Activated CD4-positive, alpha-beta memory T cell treated with anti-CD3 and anti-CD28 coated beads, Interleukin-2, amount 10 ng/mL, durations not matched to agents 7 days and 5 days (primary cell): ENCODE data around the gene PREX1. TPM values are rescaled to one million over a fixed set of nuclear protein-coding genes. Genes with fewer than 3 reads are reported as not detected.
"Not testable (repeated sequence)": the region's sequence is repeated elsewhere in the genome, so short reads cannot be mapped to it uniquely, and the experiment has no call there.

Experiments
- CTCF ChIA-PET: fragments of 350-600 bp; sonication (Branson Sonifier 250); formaldehyde crosslinking; loops from one replicate; lab custom pipeline; 2021; ENCODE audit warnings: antibody characterized with exemption, inconsistent platforms; lab: Charles Lee
- POLR2A ChIA-PET: fragments of 350-600 bp; sonication (Branson Sonifier 250); formaldehyde crosslinking; loops from one replicate; lab custom pipeline; 2021; ENCODE audit warnings: antibody characterized with exemption; lab: Charles Lee
- DNase-seq: peaks from one replicate; pipeline ENCODE4 v3.0.0-alpha.2; 2020
- H3K27ac Mint-ChIP-seq: one replicate; pipeline ENCODE4 v1.8.0; 2021; ENCODE audit warnings: mild to moderate bottlenecking, mixed read lengths
- H3K27me3 Mint-ChIP-seq: one replicate; pipeline ENCODE4 v1.8.0; 2021; ENCODE audit warnings: mixed read lengths
- H3K36me3 Mint-ChIP-seq: one replicate; pipeline ENCODE4 v1.8.0; 2021; ENCODE audit warnings: low read depth, mixed read lengths
- H3K4me1 Mint-ChIP-seq: one replicate; pipeline ENCODE4 v1.8.0; 2021; ENCODE audit warnings: mixed read lengths
- H3K4me3 Mint-ChIP-seq: one replicate; pipeline ENCODE4 v1.8.0; 2021; ENCODE audit warnings: mild to moderate bottlenecking, mixed read lengths
- H3K9me3 Mint-ChIP-seq: one replicate; pipeline ENCODE4 v1.8.0; 2021; ENCODE audit warnings: mixed read lengths
- total RNA-seq, 2 experiments: library from RNA; stranded (reverse); gene quantifications; one replicate each; pipeline ENCODE4 v1.2.3, GENCODE V29; 2021

PREX1 gene, protein sequence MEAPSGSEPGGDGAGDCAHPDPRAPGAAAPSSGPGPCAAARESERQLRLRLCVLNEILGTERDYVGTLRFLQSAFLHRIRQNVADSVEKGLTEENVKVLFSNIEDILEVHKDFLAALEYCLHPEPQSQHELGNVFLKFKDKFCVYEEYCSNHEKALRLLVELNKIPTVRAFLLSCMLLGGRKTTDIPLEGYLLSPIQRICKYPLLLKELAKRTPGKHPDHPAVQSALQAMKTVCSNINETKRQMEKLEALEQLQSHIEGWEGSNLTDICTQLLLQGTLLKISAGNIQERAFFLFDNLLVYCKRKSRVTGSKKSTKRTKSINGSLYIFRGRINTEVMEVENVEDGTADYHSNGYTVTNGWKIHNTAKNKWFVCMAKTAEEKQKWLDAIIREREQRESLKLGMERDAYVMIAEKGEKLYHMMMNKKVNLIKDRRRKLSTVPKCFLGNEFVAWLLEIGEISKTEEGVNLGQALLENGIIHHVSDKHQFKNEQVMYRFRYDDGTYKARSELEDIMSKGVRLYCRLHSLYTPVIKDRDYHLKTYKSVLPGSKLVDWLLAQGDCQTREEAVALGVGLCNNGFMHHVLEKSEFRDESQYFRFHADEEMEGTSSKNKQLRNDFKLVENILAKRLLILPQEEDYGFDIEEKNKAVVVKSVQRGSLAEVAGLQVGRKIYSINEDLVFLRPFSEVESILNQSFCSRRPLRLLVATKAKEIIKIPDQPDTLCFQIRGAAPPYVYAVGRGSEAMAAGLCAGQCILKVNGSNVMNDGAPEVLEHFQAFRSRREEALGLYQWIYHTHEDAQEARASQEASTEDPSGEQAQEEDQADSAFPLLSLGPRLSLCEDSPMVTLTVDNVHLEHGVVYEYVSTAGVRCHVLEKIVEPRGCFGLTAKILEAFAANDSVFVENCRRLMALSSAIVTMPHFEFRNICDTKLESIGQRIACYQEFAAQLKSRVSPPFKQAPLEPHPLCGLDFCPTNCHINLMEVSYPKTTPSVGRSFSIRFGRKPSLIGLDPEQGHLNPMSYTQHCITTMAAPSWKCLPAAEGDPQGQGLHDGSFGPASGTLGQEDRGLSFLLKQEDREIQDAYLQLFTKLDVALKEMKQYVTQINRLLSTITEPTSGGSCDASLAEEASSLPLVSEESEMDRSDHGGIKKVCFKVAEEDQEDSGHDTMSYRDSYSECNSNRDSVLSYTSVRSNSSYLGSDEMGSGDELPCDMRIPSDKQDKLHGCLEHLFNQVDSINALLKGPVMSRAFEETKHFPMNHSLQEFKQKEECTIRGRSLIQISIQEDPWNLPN (N-terminal part only)
- 100 to 1,000 TPM; 158 to 160 TPM for total RNA-seq

GRCh38 chr20:48827855-48828733, at the start of gene PREX1:
Gene PREX1, minus strand, starts transcription at chr20:48827999. Its CDS starts 139 bp downstream, at chr20:48827860.
- Mint-ChIP-seq H3K36me3 (peaks cover 36% of the 10 kb centered on the region), H3K27ac (peak within 1 kb of the TSS; percentile 97), H3K4me1 (peaks cover 13% of the 10 kb centered on the region), H3K27me3 (peaks cover 5% of the 10 kb centered on the region), H3K9me3 (no peaks in the 10 kb centered on the region), H3K4me3 (peak within 1 kb of the TSS; percentile 98)
- POLR2A ChIA-PET, result interaction anchor here (0.7 to 4.8 kb wide), 12 partner anchors 10 to 218 kb away, joined by 3 to 33 read pairs (median 5); partner anchors contain the start of genes ARFGEF2 and CSE1L
- CTCF ChIA-PET, result interaction anchor here (1.2 to 1.9 kb wide), 4 partner anchors 49 to 171 kb away, joined by 3 to 8 read pairs (median 6); no protein-coding TSS in a partner anchor
- peak; percentile 87 for DNase-seq

DNA sequence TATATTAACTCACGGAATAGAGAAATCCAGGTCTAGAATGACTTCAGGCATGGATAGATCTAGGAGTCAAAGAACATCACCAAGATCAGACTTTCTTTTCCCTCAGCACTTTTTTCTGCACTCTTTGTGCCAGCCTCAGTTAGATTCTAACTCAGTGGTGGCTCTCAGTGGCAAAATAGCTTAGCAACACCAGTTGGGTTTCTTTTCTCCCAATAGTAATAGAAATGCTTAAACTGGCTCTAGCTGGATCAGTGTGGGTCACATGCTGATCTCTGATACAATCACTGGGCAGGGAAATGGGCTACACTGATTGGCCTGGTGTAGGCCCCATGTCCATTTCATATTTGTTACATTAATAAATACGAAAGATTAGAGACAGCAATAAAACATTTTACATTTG, 49.5 kb upstream of the PREX1 start:
- DNase-seq, result no peak
- H3K27ac Mint-ChIP-seq, result no peak overlapping the region
- no peak overlapping the region for H3K4me3 Mint-ChIP-seq
- no peaks in the 10 kb centered on the region for H3K27me3 Mint-ChIP-seq
- ChIA-PET POLR2A (interaction anchor here (0.7 to 1.3 kb wide), 3 partner anchors 49 to 220 kb away, joined by 3 to 4 read pairs (median 3); partner anchors contain the start of gene PREX1), CTCF (interaction anchor here (0.7 to 7.1 kb wide), 9 partner anchors 9 to 220 kb away, joined by 3 to 62 read pairs (median 4); no protein-coding TSS in a partner anchor)
- peaks cover 4% of the 10 kb centered on the region for H3K36me3 Mint-ChIP-seq
- peaks cover 21% of the 10 kb centered on the region for H3K4me1 Mint-ChIP-seq
- no peaks in the 10 kb centered on the region for H3K9me3 Mint-ChIP-seq

- Mint-ChIP-seq H3K9me3 (peaks cover 2% of the 10 kb centered on the region), H3K4me1 (peaks cover 24% of the 10 kb centered on the region), H3K27ac (no peak overlapping the region), H3K36me3 (peaks cover 4% of the 10 kb centered on the region), H3K27me3 (no peaks in the 10 kb centered on the region), H3K4me3 (no peak overlapping the region)
- CTCF ChIA-PET, result interaction anchor here (0.8 to 7.1 kb wide), 5 partner anchors 29 to 240 kb away, joined by 3 to 62 read pairs (median 8); no protein-coding TSS in a partner anchor
- POLR2A ChIA-PET, result interaction anchor here (1.0 to 1.5 kb wide), 2 partner anchors 46 to 126 kb away, joined by 3 to 4 read pairs; partner anchors contain the start of gene ARFGEF2
- no peak for DNase-seq
These were observed 48.1 kb upstream of the PREX1 start for GRCh38 chr20:48875914-48876240.

- H3K36me3 Mint-ChIP-seq, result peaks cover 4% of the 10 kb centered on the region
- ChIA-PET POLR2A (interaction anchor here (1.5 kb wide), 1 partner anchor 46 kb away, joined by 4 read pairs; the partner anchor contains the start of gene ARFGEF2), CTCF (interaction anchor here (0.8 to 7.1 kb wide), 3 partner anchors 30 to 218 kb away, joined by 3 to 62 read pairs (median 9); no protein-coding TSS in a partner anchor)
- no peaks in the 10 kb centered on the region for H3K27me3 Mint-ChIP-seq
- no peak overlapping the region for H3K4me3 Mint-ChIP-seq
- H3K9me3 Mint-ChIP-seq, result peaks cover 2% of the 10 kb centered on the region
- peaks cover 24% of the 10 kb centered on the region for H3K4me1 Mint-ChIP-seq
- H3K27ac Mint-ChIP-seq, result no peak overlapping the region
- DNase-seq, result no peak
These were observed 47.6 kb upstream of the PREX1 start for GRCh38 chr20:48875233-48875913.

GRCh38 chr20:48869442-48869841, 41.6 kb upstream of the PREX1 start:
- H3K9me3 Mint-ChIP-seq, POLR2A ChIA-PET, DNase-seq, H3K4me3 Mint-ChIP-seq, H3K27ac Mint-ChIP-seq, H3K36me3 Mint-ChIP-seq: not testable (repeated sequence)
- peaks cover 12% of the 10 kb centered on the region for H3K4me1 Mint-ChIP-seq
- peaks cover 12% of the 10 kb centered on the region for H3K27me3 Mint-ChIP-seq
- CTCF ChIA-PET, result interaction anchor here (1.8 kb wide), 1 partner anchor 212 kb away, joined by 4 read pairs; no protein-coding TSS in a partner anchor

DNA sequence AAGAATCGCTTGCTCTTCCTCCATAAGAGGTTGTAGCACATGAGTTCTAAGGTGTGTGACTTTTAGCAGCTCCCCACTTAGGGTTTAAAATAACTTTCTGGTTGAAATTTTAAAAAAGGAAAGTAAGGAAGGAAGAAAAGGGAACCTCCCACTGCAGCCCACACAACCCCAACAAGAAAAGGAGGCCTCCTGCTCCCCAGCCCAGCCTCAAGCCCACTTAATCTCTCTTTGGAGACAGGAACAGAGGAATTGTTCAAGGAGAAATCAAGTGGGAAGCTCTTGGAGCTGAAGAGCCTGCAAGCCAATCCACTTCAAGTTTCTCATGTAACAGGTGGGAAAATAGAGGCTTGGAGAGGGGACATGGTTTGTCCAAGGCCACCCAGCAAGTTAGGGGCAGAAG, 39.1 kb upstream of the PREX1 start:
- Mint-ChIP-seq H3K9me3 (no peaks in the 10 kb centered on the region), H3K36me3 (peaks cover 2% of the 10 kb centered on the region), H3K4me3 (no peak overlapping the region), H3K27ac (no peak overlapping the region), H3K4me1 (peaks cover 5% of the 10 kb centered on the region), H3K27me3 (peaks cover 13% of the 10 kb centered on the region)
- POLR2A ChIA-PET, result interaction anchor here (0.7 kb wide), 1 partner anchor 34 kb away, joined by 3 read pairs; no protein-coding TSS in a partner anchor
- no peak for DNase-seq
- CTCF ChIA-PET, result interaction anchor here (1.4 kb wide), 1 partner anchor 209 kb away, joined by 4 read pairs; no protein-coding TSS in a partner anchor

- ChIA-PET CTCF (interaction anchor here (0.9 to 1.5 kb wide), 2 partner anchors 204 to 207 kb away, joined by 3 to 4 read pairs; no protein-coding TSS in a partner anchor), POLR2A (interaction anchor here (0.6 kb wide), 1 partner anchor 168 kb away, joined by 3 read pairs; no protein-coding TSS in a partner anchor)
- H3K4me1 Mint-ChIP-seq, result peaks cover 15% of the 10 kb centered on the region
- H3K27me3 Mint-ChIP-seq, result peaks cover 13% of the 10 kb centered on the region
- no peak for DNase-seq
- peaks cover 2% of the 10 kb centered on the region for H3K36me3 Mint-ChIP-seq
- no peaks in the 10 kb centered on the region for H3K9me3 Mint-ChIP-seq
- H3K4me3 Mint-ChIP-seq, result no peak overlapping the region
- H3K27ac Mint-ChIP-seq, result no peak overlapping the region
These were observed 37.0 kb upstream of the PREX1 start for GRCh38 chr20:48864738-48865318.

GRCh38 chr20:48864254-48864653, 36.5 kb upstream of the PREX1 start:
- ChIA-PET POLR2A (interaction anchor here (0.6 kb wide), 1 partner anchor 169 kb away, joined by 3 read pairs; no protein-coding TSS in a partner anchor), CTCF (interaction anchor here (1.5 kb wide), 1 partner anchor 207 kb away, joined by 4 read pairs; no protein-coding TSS in a partner anchor)
- Mint-ChIP-seq H3K27me3 (peaks cover 13% of the 10 kb centered on the region), H3K27ac (no peak overlapping the region), H3K36me3 (no peaks in the 10 kb centered on the region), H3K4me1 (peaks cover 16% of the 10 kb centered on the region), H3K9me3 (no peaks in the 10 kb centered on the region), H3K4me3 (no peak overlapping the region)
- no peak for DNase-seq

DNA sequence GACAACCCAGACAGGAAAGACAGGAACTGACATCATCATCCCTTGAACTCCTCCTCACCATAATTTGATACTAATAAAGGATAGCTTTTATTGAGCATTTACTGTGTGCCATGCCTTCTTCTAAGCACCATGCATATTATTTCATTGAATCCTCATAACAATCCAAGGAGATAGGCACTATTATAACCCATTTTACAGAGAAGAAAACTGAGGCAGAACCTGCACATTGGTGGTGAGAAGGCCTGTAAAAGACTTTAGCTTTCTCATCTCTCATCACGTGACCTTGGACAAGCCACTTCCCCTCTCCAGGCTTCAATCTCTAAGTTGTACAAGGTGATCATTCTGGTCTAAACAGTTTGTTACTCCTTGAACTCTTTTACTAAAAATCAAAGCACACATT, 34.5 kb upstream of the PREX1 start:
- peaks cover 22% of the 10 kb centered on the region for H3K4me1 Mint-ChIP-seq
- H3K9me3 Mint-ChIP-seq, result no peaks in the 10 kb centered on the region
- H3K27me3 Mint-ChIP-seq, result peaks cover 12% of the 10 kb centered on the region
- ChIA-PET CTCF (interaction anchor here (0.7 to 1.1 kb wide), 2 partner anchors 14 to 242 kb away, joined by 3 to 4 read pairs; no protein-coding TSS in a partner anchor), POLR2A (no interaction called here)
- H3K4me3 Mint-ChIP-seq, result no peak overlapping the region
- no peaks in the 10 kb centered on the region for H3K36me3 Mint-ChIP-seq
- DNase-seq, result no peak
- no peak overlapping the region for H3K27ac Mint-ChIP-seq

DNA sequence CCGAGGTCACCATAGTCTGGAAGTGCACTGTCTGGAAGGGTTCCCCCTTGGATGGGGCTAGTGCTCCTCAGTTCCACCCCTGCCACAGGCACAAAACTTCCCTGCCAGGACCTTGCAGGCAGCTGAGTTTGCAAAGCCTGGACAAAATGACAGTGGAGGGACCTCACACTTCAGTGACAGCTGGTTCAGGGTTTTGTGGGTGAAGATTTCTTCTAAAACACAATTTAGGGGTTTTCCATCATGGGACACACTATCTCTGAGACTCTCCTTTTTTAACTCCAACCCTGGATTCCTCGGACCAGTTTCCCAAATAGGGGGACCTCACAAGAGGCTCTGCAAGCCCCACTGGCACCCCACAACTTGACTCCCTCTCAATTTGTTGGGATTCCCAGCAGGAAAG, 33.6 kb upstream of the PREX1 start:
- ChIA-PET CTCF (interaction anchor here (1.0 kb wide), 1 partner anchor 165 kb away, joined by 3 read pairs; no protein-coding TSS in a partner anchor), POLR2A (no interaction called here)
- H3K27me3 Mint-ChIP-seq, result peaks cover 8% of the 10 kb centered on the region
- H3K9me3 Mint-ChIP-seq, result no peaks in the 10 kb centered on the region
- DNase-seq, result no peak
- H3K27ac Mint-ChIP-seq, result no peak overlapping the region
- peaks cover 22% of the 10 kb centered on the region for H3K4me1 Mint-ChIP-seq
- no peak overlapping the region for H3K4me3 Mint-ChIP-seq
- no peaks in the 10 kb centered on the region for H3K36me3 Mint-ChIP-seq
